Brain microvascular endothelial cell (primary cell): Measurements from ENCODE around the gene APOE.
"Not testable (repeated sequence)": the region's sequence is repeated elsewhere in the genome, so short reads cannot be mapped to it uniquely, and the experiment has no call there.

Source experiments
- DNase-seq: peaks from one replicate; pipeline ENCODE4 v3.0.0-alpha.2; 2020
- H3K27ac ChIP-seq: fragments of 250-450 bp; sonication (Bioruptor Pico); 2 replicates; pipeline ENCODE4 v1.5.1; 2020; ENCODE audit warnings: mild to moderate bottlenecking, moderate library complexity
- H3K27me3 ChIP-seq: fragments of 250-450 bp; sonication (Bioruptor Pico); replicated peaks from 2 replicates; pipeline ENCODE4 v1.5.1; 2020; ENCODE audit warnings: mild to moderate bottlenecking
- H3K36me3 ChIP-seq: fragments of 250-450 bp; sonication (Bioruptor Pico); replicated peaks from 2 replicates; pipeline ENCODE4 v1.5.1; 2020; ENCODE audit warnings: mild to moderate bottlenecking
- H3K4me3 ChIP-seq: 2 replicates; pipeline ENCODE4 v1.5.1; 2011; ENCODE audit warnings: low read depth, mild to moderate bottlenecking, control low read depth, low read length, moderate library complexity
- in situ Hi-C: cut with HindIII; loops from 2 replicates; pipeline ENCODE4 v1.10.0; 2017; ENCODE audit warnings: low sequenced_read_pairs, low pct_ligation_motif_present
- TF ChIP-seq, protein P1 (sequence below): IDR thresholded peaks from 2 replicates; pipeline ENCODE4 v1.5.1; 2011; ENCODE audit warnings: low read depth, mild to moderate bottlenecking, moderate library complexity, low read length, control low read depth, inconsistent platforms; ENCODE audit errors: missing control alignments

APOE gene

DNA sequence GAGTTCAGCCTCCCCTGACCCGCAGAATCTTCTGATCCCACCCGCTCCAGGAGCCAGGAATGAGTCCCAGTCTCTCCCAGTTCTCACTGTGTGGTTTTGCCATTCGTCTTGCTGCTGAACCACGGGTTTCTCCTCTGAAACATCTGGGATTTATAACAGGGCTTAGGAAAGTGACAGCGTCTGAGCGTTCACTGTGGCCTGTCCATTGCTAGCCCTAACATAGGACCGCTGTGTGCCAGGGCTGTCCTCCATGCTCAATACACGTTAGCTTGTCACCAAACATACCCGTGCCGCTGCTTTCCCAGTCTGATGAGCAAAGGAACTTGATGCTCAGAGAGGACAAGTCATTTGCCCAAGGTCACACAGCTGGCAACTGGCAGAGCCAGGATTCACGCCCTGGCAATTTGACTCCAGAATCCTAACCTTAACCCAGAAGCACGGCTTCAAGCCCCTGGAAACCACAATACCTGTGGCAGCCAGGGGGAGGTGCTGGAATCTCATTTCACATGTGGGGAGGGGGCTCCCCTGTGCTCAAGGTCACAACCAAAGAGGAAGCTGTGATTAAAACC lies 1.1 kb upstream of the APOE start:
- Histone ChIP-seq H3K27me3 (peaks cover 2% of the 10 kb centered on the region), H3K4me3 (no peak overlapping the region), H3K27ac (no peak overlapping the region), H3K36me3 (peaks cover 34% of the 10 kb centered on the region)
- TF ChIP-seq, protein P1, sequence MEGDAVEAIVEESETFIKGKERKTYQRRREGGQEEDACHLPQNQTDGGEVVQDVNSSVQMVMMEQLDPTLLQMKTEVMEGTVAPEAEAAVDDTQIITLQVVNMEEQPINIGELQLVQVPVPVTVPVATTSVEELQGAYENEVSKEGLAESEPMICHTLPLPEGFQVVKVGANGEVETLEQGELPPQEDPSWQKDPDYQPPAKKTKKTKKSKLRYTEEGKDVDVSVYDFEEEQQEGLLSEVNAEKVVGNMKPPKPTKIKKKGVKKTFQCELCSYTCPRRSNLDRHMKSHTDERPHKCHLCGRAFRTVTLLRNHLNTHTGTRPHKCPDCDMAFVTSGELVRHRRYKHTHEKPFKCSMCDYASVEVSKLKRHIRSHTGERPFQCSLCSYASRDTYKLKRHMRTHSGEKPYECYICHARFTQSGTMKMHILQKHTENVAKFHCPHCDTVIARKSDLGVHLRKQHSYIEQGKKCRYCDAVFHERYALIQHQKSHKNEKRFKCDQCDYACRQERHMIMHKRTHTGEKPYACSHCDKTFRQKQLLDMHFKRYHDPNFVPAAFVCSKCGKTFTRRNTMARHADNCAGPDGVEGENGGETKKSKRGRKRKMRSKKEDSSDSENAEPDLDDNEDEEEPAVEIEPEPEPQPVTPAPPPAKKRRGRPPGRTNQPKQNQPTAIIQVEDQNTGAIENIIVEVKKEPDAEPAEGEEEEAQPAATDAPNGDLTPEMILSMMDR: peak; percentile 45
- no peak for DNase-seq
- in situ Hi-C loops: no loop called here

DNA sequence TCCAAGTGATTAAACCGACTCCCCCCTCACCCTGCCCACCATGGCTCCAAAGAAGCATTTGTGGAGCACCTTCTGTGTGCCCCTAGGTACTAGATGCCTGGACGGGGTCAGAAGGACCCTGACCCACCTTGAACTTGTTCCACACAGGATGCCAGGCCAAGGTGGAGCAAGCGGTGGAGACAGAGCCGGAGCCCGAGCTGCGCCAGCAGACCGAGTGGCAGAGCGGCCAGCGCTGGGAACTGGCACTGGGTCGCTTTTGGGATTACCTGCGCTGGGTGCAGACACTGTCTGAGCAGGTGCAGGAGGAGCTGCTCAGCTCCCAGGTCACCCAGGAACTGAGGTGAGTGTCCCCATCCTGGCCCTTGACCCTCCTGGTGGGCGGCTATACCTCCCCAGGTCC lies 2.0 kb downstream of the APOE start:
- H3K4me3 ChIP-seq: no peak overlapping the region
- H3K36me3 ChIP-seq: peaks cover 7% of the 10 kb centered on the region
- in situ Hi-C loops: no loop called here
- peaks cover 2% of the 10 kb centered on the region for H3K27me3 ChIP-seq
- H3K27ac ChIP-seq: no peak overlapping the region
- no peak for DNase-seq
- TF ChIP-seq, protein P1: no peak

DNA sequence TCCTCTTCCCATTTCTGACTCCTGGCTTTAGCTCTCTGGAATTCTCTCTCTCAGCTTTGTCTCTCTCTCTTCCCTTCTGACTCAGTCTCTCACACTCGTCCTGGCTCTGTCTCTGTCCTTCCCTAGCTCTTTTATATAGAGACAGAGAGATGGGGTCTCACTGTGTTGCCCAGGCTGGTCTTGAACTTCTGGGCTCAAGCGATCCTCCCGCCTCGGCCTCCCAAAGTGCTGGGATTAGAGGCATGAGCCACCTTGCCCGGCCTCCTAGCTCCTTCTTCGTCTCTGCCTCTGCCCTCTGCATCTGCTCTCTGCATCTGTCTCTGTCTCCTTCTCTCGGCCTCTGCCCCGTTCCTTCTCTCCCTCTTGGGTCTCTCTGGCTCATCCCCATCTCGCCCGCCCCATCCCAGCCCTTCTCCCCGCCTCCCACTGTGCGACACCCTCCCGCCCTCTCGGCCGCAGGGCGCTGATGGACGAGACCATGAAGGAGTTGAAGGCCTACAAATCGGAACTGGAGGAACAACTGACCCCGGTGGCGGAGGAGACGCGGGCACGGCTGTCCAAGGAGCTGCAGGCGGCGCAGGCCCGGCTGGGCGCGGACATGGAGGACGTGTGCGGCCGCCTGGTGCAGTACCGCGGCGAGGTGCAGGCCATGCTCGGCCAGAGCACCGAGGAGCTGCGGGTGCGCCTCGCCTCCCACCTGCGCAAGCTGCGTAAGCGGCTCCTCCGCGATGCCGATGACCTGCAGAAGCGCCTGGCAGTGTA lies 2.7 kb downstream of the APOE start:
- no peak for DNase-seq
- Histone ChIP-seq H3K4me3 (no peak overlapping the region), H3K36me3 (peaks cover under 1% of the 10 kb centered on the region), H3K27ac (no peak overlapping the region), H3K27me3 (peaks cover 2% of the 10 kb centered on the region)
- TF ChIP-seq, protein P1: no peak
- in situ Hi-C loops: no loop called here

DNA sequence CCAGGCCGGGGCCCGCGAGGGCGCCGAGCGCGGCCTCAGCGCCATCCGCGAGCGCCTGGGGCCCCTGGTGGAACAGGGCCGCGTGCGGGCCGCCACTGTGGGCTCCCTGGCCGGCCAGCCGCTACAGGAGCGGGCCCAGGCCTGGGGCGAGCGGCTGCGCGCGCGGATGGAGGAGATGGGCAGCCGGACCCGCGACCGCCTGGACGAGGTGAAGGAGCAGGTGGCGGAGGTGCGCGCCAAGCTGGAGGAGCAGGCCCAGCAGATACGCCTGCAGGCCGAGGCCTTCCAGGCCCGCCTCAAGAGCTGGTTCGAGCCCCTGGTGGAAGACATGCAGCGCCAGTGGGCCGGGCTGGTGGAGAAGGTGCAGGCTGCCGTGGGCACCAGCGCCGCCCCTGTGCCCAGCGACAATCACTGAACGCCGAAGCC lies 3.3 kb downstream of the APOE start:
- peaks cover 2% of the 10 kb centered on the region for H3K27me3 ChIP-seq
- H3K27ac ChIP-seq: no peak overlapping the region
- no peaks in the 10 kb centered on the region for H3K36me3 ChIP-seq
- TF ChIP-seq, protein P1: no peak
- no peak overlapping the region for H3K4me3 ChIP-seq
- in situ Hi-C loops: no loop called here
- no peak for DNase-seq

DNA sequence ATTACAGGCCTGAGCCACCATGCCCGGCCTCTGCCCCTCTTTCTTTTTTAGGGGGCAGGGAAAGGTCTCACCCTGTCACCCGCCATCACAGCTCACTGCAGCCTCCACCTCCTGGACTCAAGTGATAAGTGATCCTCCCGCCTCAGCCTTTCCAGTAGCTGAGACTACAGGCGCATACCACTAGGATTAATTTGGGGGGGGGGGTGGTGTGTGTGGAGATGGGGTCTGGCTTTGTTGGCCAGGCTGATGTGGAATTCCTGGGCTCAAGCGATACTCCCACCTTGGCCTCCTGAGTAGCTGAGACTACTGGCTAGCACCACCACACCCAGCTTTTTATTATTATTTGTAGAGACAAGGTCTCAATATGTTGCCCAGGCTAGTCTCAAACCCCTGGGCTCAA lies 4.2 kb downstream of the APOE start:
- no peak overlapping the region for H3K27ac ChIP-seq
- H3K36me3 ChIP-seq: no peaks in the 10 kb centered on the region
- H3K27me3 ChIP-seq: peaks cover 2% of the 10 kb centered on the region
- in situ Hi-C loops: no loop called here
- H3K4me3 ChIP-seq: no peak overlapping the region
- no peak for DNase-seq
- TF ChIP-seq, protein P1: no peak

DNA sequence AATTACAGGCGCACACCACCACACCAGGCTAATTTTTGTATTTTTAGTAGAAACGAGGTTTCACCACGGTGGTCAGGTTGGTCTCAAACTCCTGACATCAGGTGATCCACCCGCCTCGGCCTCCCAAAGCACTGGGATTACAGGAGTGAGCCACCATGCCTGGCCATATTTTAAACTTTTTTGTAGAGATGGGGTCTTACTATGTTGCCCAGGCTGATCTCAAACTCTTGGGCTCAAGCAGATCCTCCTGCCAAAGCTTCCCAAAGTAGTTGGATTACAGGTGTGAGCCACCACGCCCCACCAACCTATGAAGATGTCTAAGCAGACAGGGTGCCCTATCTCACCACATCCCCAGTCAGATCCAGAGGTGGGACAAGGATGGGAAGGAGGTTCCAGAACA lies 6.3 kb downstream of the APOE start:
- in situ Hi-C loops, H3K4me3 ChIP-seq, H3K27ac ChIP-seq, H3K36me3 ChIP-seq, DNase-seq, H3K27me3 ChIP-seq: not testable (repeated sequence)
